K562 (cell line): ENCODE measurements around the gene ANKRD65. TPM values are rescaled to one million over a fixed set of nuclear protein-coding genes. Genes with fewer than 3 reads are reported as not detected.

Experiments
- ARID3A ChIP-seq: IDR thresholded peaks from 2 replicates; pipeline ENCODE4 v1.6.1; 2012; ENCODE audit warnings: low read depth, low read length, improper control_type of control experiment, borderline replicate concordance
- BRF1 ChIP-seq: IDR thresholded peaks from 3 replicates; pipeline ENCODE4 v1.6.1; 2011; ENCODE audit warnings: borderline replicate concordance, mild to moderate bottlenecking; ENCODE audit not compliant: insufficient read length; ENCODE audit errors: extremely low read depth
- CHAMP1 ChIP-seq: fragments of 450-650 bp; IDR thresholded peaks from 2 replicates; pipeline ENCODE4 v1.6.1; 2016; ENCODE audit warnings: mild to moderate bottlenecking
- ETV5 ChIP-seq: sonication (generic); formaldehyde crosslinking; IDR thresholded peaks from 2 replicates; pipeline ENCODE4 v1.4.0; 2020; ENCODE audit warnings: low read depth, mild to moderate bottlenecking, missing genetic modification reagents
- GTF2E2 ChIP-seq: fragments of 200-800 bp; sonication (Bioruptor generic); IDR thresholded peaks from 2 replicates; pipeline ENCODE4 v1.6.1; 2016; ENCODE audit warnings: missing genetic modification characterization, missing compliant biosample characterization
- IRF9 ChIP-seq: fragments of 450-650 bp; IDR thresholded peaks from 2 replicates; pipeline ENCODE4 v1.6.1; 2016; ENCODE audit warnings: missing biosample characterization, missing genetic modification characterization
- L3MBTL2 ChIP-seq: fragments of 450-650 bp; IDR thresholded peaks from 2 replicates; pipeline ENCODE4 v1.6.1; 2016; ENCODE audit warnings: mild to moderate bottlenecking, moderate library complexity
- LEF1 ChIP-seq: fragments of 450-650 bp; IDR thresholded peaks from 2 replicates; pipeline ENCODE4 v1.6.1; 2016; ENCODE audit warnings: mild to moderate bottlenecking
- MCM3 ChIP-seq: fragments of 450-650 bp; IDR thresholded peaks from 2 replicates; pipeline ENCODE4 v1.6.1; 2016
- MECOM ChIP-seq: fragments of 250-450 bp; sonication (Bioruptor Pico); IDR thresholded peaks from 2 replicates; pipeline ENCODE4 v1.8.0; 2022; ENCODE audit warnings: inconsistent platforms
- NR2C2 ChIP-seq, 2 experiments: fragments of 200-800 bp in 1 of 2; sonication (Bioruptor generic) in 1 of 2; sonication (generic) in 1 of 2; formaldehyde crosslinking in 1 of 2; IDR thresholded peaks; 2 replicates each; pipeline versions ENCODE4 v1.6.1 to v1.8.0; 2016 to 2022; ENCODE audit warnings: mild to moderate bottlenecking in 1 of 2, missing compliant biosample characterization in 1 of 2, missing genetic modification characterization in 1 of 2, missing genetic modification reagents in 1 of 2
- NR2F6 ChIP-seq: fragments of 450-650 bp; formaldehyde crosslinking; IDR thresholded peaks from 2 replicates; pipeline ENCODE4 v1.4.0; 2020; ENCODE audit warnings: mild to moderate bottlenecking
- PATZ1 ChIP-seq: fragments of 250-450 bp; sonication (Bioruptor Pico); IDR thresholded peaks from 2 replicates; pipeline ENCODE4 v1.5.0; 2020; ENCODE audit warnings: mild to moderate bottlenecking, borderline replicate concordance
- PRMT5 ChIP-seq: sonication (generic); formaldehyde crosslinking; IDR thresholded peaks from 2 replicates; pipeline ENCODE4 v1.5.0; 2020; ENCODE audit warnings: missing genetic modification reagents
- RBM22 ChIP-seq: fragments of 200-400 bp; formaldehyde crosslinking; IDR thresholded peaks from 2 replicates; pipeline ENCODE4 v1.6.1; 2018; ENCODE audit warnings: low read length, low read depth; ENCODE audit not compliant: poor library complexity, severe bottlenecking
- SNIP1 ChIP-seq: fragments of 450-650 bp; IDR thresholded peaks from 2 replicates; pipeline ENCODE4 v1.7.1; 2017; ENCODE audit warnings: low read depth, mild to moderate bottlenecking
- STAG1 ChIP-seq: sonication (generic); formaldehyde crosslinking; IDR thresholded peaks from 2 replicates; pipeline ENCODE4 v1.5.0; 2020; ENCODE audit warnings: missing genetic modification reagents, borderline replicate concordance
- TAF15 ChIP-seq: fragments of 200-400 bp; formaldehyde crosslinking; IDR thresholded peaks from 2 replicates; pipeline ENCODE4 v1.6.1; 2017; ENCODE audit warnings: mild to moderate bottlenecking, low read depth, low read length, moderate library complexity
- ZFP1 ChIP-seq: fragments of 450-650 bp; formaldehyde crosslinking; IDR thresholded peaks from 2 replicates; pipeline ENCODE4 v1.4.0; 2020; ENCODE audit warnings: mild to moderate bottlenecking, mixed read lengths
- polyA plus RNA-seq, 8 experiments: library from polyadenylated mRNA; depleted of rRNA in 4 of 8; stranded (reverse) in 5 of 8; unstranded in 3 of 8; fragments of >200 nt; fragmentation: Nextera tagmentation in 2 of 8; fragmentation: Illumina TruSeq in 1 of 8; extraction: Ambion mirVana in 2 of 8; extraction: Trizol in 1 of 8; gene quantifications; 2 replicates each; pipeline versions ENCODE4 v1.2.1 to v1.2.3, GENCODE V29; 2011 to 2014; ENCODE audit warnings: inconsistent platforms in 1 of 8, missing spikeins in 1 of 8
- total RNA-seq, 7 experiments: library from RNA; depleted of rRNA in 6 of 7; stranded (reverse); fragments of >200 nt in 6 of 7; fragmentation: Illumina TruSeq in 2 of 7; extraction: Trizol in 2 of 7; gene quantifications; 2 replicates each; pipeline versions ENCODE4 v1.2.1 to v1.2.3, GENCODE V29; 2011 to 2021; ENCODE audit warnings: low replicate concordance in 1 of 7

The ANKRD65 gene
- total and polyA plus RNA-seq, 9 of the 15 experiments (the other 6 are each of a cell fraction or from before 2014, with no cell fraction given) = not detected

- TF ChIP-seq ARID3A = no peak; the same call in 1 of the 2 replicates
- TF ChIP-seq TAF15 = 0 out of 2 replicates have a peak, but pooled peaks have one; percentile 22
- no peak for TF ChIP-seq STAG1 (CRISPR knock-in tag)
- 0 out of 2 replicates have a peak, but pooled peaks have one; percentile 58 for TF ChIP-seq NR2F6 (CRISPR knock-in tag)
- TF ChIP-seq ETV5 (CRISPR knock-in tag) = peak; percentile 95
- TF ChIP-seq SNIP1 = no peak
- TF ChIP-seq IRF9 = no peak
- 0 out of 2 replicates have a peak, but pooled peaks have one; percentile 7 for TF ChIP-seq ZFP1
- TF ChIP-seq L3MBTL2 = peak; percentile 85
- TF ChIP-seq CHAMP1 = no peak
- TF ChIP-seq NR2C2 (CRISPR knock-in tag; IDR thresholded peaks at IDR 0.05) = peak; percentile 80
- TF ChIP-seq NR2C2 (tag; IDR thresholded peaks at IDR 0.05) = peak; percentile 98
- TF ChIP-seq PATZ1 = no peak
- TF ChIP-seq GTF2E2 = peak; percentile 60; the same call in 1 of the 2 replicates
- no peak; the same call in 1 of the 2 replicates for TF ChIP-seq LEF1
- TF ChIP-seq MCM3 = no peak
- TF ChIP-seq RBM22 = peak; percentile 92
- TF ChIP-seq BRF1 = no peak
- no peak for TF ChIP-seq PRMT5 (CRISPR knock-in tag)
- no peak for TF ChIP-seq MECOM (CRISPR knock-in tag)
These were observed 21.7 kb downstream of the ANKRD65 start, which contains the start of gene CCNL2 (continued) for GRCh38 chr1:1399187-1399871.
